OCI-LY1 (cell line): ENCODE results near the gene HOXA9.

Source experiments
- CTCF ChIP-seq: fragments of 200-600 bp; sonication (generic), shearing (Covaris generic); IDR thresholded peaks from 2 replicates; pipeline ENCODE4 v1.5.1; 2017; ENCODE audit warnings: mild to moderate bottlenecking, antibody characterized with exemption, low read length, moderate library complexity, mixed read lengths
- EZH2 ChIP-seq: fragments of 200-600 bp; sonication (generic), shearing (Covaris generic); IDR thresholded peaks from 2 replicates; pipeline ENCODE4 v1.8.0; 2017; ENCODE audit warnings: borderline replicate concordance, mixed run types, mild to moderate bottlenecking, antibody characterized with exemption, low read length, moderate library complexity, mixed read lengths

GRCh38 chr7:27125986-27126394 is 39.3 kb downstream of the HOXA9 start:
- TF ChIP-seq CTCF (no peak), EZH2 (no peak)
